Raji (cell line): ENCODE results near the gene ATP13A5.

Experiments
- POLR2A ChIP-seq: IDR thresholded peaks from 2 replicates; pipeline ENCODE4 v1.6.1; 2011; ENCODE audit warnings: low read depth, low read length, control low read depth; ENCODE audit not compliant: insufficient read depth

Gene ATP13A5, protein sequence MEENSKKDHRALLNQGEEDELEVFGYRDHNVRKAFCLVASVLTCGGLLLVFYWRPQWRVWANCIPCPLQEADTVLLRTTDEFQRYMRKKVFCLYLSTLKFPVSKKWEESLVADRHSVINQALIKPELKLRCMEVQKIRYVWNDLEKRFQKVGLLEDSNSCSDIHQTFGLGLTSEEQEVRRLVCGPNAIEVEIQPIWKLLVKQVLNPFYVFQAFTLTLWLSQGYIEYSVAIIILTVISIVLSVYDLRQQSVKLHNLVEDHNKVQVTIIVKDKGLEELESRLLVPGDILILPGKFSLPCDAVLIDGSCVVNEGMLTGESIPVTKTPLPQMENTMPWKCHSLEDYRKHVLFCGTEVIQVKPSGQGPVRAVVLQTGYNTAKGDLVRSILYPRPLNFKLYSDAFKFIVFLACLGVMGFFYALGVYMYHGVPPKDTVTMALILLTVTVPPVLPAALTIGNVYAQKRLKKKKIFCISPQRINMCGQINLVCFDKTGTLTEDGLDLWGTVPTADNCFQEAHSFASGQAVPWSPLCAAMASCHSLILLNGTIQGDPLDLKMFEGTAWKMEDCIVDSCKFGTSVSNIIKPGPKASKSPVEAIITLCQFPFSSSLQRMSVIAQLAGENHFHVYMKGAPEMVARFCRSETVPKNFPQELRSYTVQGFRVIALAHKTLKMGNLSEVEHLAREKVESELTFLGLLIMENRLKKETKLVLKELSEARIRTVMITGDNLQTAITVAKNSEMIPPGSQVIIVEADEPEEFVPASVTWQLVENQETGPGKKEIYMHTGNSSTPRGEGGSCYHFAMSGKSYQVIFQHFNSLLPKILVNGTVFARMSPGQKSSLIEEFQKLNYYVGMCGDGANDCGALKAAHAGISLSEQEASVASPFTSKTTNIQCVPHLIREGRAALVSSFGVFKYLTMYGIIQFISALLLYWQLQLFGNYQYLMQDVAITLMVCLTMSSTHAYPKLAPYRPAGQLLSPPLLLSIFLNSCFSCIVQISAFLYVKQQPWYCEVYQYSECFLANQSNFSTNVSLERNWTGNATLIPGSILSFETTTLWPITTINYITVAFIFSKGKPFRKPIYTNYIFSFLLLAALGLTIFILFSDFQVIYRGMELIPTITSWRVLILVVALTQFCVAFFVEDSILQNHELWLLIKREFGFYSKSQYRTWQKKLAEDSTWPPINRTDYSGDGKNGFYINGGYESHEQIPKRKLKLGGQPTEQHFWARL

DNA sequence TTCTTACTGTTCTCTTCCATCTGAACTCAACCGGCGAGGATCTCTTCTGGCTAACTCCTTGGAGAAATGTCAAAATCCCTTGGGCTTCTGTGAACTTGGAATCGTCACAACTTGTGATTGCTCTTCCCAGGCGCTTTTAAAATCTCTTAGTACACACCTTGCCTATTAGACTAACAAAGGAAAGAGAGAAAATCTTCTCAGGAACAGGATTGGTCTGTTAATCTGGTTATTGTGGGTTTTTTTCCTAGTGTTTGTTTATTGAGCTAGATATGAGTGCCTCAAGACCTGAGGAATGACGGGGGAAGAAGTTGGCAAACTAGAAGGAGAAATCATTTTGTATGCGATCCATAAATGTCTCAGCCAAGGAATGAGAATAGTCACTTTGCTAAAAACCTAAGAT, at the start of gene ATP13A5:
Gene ATP13A5, minus strand, starts transcription at position 48 of the 400 bp plus-strand sequence. Its CDS starts 28 bp downstream, at position 20.
- no peak for TF ChIP-seq POLR2A

DNA sequence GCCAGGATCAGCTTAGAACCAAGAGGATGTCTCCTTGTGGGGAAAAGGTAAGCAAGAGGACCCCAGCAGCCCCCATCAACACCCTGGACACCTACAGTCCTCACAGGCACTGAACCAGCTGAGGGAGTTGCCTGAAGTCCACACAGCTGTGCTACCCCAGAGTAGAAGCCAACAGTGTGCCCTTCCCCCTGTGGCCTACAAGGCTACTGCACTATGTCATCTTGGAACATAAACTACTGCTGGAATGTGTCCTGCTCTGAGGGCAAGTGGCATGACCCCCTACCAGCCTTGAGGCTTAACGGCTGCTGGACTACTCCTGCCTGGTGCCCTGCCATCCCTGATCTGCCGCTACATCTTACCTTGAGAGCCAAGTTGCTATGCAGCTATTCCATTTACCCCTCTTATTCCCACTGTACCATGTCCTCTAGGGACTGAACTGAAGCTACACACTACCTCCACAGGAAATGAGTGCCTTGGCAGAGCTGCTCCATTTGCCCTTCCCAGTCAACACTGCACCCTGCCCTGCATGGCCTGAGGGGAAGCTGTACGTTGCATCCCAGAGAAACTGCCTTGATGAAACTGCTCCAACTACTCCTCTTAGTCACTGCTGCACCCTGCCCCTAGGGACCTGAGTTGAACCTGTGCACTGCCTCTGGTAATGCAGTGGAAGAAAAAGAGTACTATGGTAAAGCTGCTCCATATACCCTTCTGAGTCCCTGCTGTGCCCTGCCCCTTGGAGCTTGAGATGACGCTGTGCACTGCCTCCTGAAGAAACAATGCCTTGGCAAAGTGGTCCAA, 40.2 kb upstream of the ATP13A5 start:
- no peak for TF ChIP-seq POLR2A

DNA sequence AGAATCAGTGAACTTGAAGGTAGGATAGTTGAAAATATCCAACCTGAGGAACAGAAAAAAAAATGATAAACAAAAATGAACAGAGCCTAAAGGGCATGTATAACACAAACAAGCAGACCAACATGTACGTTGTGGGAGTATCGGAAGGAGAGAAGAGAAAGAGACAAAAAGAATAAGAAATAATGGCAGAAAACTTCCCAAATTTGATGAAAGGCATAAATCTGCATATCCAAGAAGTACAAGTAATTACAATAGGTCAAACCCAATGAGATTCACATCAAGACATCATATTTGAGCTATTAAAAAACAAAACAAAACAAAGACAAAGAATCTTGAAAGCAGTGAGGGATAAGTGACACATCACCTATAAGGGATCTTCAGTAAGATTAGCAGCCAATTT, 38.1 kb upstream of the ATP13A5 start:
- TF ChIP-seq POLR2A, result no peak

DNA sequence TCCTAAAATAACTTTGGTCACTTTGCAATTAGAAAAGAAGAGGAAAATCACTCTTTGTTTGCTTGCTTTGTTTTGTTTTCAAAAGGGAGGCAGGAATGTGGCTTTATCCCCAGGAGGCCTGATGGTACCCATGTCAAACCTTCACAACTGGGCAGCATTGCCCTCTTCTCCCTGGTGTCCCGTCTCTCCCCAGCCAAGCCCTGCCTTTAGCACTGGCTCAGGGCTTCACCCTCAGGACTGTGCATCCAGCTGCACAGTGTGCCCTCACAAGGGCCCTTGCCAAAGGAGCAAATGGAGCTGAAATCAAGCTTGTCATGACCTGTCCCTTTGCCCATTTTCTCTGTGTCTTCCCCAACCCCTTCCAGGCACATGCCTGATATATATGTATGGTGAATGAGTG, 29.1 kb upstream of the ATP13A5 start:
- TF ChIP-seq POLR2A, result no peak

DNA sequence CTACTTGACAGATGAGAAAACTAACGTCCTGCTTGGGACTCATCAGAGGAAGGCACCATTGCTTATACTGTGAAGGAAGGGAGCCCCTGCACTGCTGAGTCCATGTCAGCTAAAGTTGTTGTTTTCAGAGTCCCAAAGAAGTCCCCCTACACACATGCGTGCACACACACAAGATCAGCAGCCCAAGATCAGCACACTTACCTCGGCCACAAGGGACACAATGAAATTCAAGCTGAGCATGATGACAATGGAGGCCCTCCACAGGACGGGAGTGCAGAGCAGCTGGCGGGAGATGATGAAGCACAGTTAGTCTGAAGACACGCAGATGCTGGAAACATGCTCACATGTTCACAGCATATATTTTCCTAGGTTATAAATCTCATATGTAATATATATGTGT, 28.6 kb upstream of the ATP13A5 start:
- no peak for TF ChIP-seq POLR2A

DNA sequence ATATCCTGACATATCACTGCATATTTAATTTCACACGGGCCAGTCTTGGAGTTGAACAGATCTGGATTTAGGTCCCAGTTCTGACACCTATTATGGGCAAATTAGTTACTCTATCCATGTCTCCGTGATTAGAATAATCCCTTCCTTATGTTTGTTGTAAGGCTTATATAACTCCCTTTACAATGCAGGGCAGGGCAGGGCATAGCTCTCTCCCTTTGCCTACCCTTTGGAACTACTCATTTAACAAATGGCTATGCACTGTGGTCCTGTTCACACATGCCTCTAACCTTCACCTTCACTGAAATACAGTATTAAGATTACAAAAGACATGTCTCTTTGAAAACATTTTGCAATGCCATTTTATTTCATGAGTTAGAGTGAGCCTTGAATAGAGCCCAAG, 24.8 kb upstream of the ATP13A5 start:
- no peak for TF ChIP-seq POLR2A

DNA sequence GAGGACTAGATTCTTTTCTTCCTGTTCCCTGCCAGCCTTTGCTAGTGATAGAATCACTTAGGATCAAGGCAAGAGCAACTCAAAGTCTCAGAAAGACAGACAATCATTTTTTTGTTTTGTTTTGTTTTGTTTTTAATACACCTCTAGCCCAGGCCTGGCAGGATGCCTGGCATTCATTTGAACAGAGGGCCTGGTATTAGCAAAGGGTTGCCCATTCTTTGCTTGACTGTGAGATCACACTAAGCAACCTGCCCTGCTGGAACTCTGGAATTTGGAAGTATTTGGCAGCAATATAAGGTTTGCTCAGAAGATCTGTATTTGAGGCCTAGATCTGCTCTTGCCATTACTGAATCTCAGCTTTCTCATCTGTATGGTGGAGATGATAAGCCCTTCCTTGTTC, 21.8 kb upstream of the ATP13A5 start:
- TF ChIP-seq POLR2A, result no peak

DNA sequence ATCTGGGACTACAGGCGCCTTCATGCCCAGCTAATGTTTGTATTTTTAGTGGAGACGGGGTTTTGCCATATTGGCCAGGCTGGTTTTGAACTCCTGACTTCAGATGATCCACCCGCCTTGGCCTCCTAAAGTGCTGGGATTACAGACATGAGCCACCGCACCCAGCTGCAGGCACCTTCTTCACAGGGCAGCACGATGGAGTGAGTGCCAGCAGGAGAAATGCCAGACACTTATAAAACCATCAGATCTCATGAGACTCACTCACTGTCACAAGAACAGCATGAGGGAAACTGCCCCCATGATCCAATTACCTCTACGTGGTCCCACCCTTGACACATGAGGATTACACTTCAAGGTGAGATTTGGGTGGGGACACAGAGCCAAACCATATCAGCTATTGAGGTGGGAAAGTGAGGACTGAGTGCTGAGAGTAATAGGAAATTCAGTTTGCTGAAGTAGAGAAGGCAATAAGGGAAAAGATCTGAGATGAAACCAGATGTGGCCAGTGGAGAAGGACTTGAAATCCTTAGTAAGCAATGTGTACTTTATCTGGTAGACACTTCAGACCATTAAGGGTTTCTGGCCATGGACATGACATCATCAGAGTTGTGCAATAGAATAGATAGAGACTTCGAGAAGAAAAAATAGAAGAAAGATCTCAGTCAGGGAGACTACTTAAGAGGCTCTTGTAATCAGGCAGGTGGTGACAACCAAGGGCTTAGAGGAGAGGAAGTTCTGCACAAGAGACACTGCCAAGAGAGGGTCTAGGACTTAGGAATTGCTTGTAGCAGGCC, 18.1 kb upstream of the ATP13A5 start:
- no peak for TF ChIP-seq POLR2A

DNA sequence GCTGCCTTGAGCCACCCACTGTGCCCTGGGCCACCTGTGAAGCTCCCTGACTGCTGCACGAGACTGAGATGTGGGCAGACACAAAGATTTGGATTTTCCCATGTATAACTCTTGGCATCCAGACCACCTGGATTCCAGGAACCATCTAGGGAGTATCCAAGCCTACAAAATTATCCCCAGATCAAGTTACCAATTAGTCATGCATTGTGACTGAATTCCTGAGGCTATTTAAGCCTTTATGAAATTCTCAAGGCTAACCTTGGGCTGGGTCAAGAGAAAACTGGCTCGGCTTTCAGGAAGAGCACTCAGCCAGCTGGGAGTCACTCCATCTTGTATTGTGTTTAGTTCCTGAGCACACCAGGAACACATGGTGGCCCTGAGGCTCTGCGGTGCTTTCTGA, 13.3 kb upstream of the ATP13A5 start:
- TF ChIP-seq POLR2A, result no peak

DNA sequence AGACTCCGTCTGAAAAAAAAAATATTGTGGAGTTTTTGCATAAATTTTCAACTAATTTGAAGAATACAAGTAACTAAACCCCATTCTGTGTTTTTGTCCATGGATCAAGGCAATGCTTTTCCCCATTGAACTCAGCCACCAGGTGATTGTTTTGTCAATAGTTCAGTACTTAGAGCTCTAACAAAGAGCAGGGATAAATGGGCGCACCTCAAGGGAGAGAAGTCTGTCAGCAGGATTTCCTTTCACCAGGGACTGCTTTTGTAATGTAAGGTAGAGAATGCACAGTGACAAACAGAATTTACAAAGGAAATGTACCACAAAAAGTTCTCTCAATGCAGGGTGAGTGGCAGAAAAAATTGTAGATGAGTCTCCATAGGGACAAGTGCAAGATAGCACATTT, 10.8 kb upstream of the ATP13A5 start:
- TF ChIP-seq POLR2A, result no peak

DNA sequence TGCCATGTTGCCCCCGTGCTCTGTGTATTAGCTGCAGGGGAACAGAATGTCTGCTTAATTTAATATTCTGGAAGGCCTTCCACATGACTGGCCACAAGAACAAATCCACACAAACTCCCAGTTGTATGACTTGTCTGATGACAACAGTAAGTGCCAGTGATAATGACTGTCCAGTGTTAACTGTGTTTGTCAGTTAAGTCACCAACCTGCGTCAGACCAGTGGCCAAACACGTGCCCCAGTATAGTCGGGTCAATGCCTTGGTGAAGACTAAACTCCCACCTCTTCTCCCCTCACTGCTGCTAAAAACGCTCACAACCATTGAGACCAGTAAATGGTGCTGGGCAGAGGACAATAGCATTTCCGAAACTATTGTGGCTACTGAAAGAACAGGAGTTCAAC, 9.8 kb upstream of the ATP13A5 start:
- TF ChIP-seq POLR2A, result no peak

DNA sequence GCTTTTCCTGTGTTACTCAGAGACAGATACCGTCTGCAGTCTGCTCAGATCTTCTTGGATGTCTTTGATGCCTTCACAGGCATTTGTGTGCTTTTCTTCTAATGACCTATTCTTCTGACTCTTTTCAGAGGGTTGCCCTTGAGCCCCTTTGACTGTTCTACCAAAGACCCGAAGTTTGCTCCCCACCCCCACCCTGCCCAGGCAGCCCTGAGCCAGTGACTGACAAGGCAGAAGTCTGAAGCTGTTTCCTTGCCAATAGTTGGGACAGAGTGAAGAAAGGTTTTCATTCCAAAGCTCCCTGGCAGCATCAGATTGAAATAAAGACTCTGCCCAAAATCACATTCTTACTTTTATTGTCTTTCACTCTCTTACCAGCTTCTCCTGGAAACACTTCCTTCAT, 9.0 kb upstream of the ATP13A5 start:
- TF ChIP-seq POLR2A, result no peak

DNA sequence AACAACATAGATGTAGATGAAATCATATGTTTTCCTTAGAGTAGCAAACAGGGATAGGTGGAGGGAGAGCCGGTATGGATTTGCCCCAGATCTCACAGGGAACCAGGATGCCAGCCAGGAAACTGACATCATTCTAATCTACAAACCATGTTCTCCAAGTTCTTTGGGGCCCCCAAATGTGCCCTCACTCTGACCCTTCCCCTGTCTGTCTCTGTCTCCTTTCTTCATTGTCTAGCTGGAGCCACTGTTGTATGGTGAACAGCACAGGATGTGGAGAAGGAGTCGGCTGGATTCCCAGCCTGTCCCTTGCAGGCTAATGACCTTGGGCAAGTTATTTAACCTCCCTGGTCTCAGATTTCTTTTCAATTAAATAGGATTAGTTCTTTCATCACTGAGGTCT, 962 bp downstream of the ATP13A5 start:
- TF ChIP-seq POLR2A, result no peak

DNA sequence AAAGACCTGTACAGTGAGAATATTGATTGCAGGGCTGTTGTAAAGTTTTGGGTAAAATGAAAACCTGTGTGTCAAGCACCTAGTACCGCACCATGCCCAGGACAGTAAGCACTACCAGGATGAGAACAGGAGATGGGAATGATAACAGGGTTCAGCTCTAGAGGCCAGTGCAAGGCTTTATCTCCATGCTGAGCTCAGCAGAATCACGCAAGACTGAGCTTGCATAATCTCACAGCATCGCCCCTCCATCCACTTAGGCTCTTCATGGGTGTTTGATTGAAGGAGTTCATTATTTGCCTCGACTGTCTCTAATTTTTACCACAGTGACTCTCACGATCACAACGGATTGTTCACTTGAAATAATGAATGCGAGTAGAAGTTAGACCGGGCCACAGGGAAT, 2.9 kb downstream of the ATP13A5 start:
- no peak for TF ChIP-seq POLR2A
